DMS53 treated with DMSO at 0.1 percent for 48 hours (cell line): ENCODE measurements around the gene GRIN2A.

ENCODE experiments used
- DNase-seq: peaks from one replicate; lab custom pipeline; 2025; ENCODE audit not compliant: unreplicated experiment; lab: John Stamatoyannopoulos, UW

GRIN2A gene

GRCh38 chr16:10090816-10091215 is 91.4 kb downstream of the GRIN2A start:
- DNase-seq, result no peak

- DNase-seq, result no peak
Measured at GRCh38 chr16:10088380-10088793, 93.8 kb downstream of the GRIN2A start.

- DNase-seq, result no peak
Measured at GRCh38 chr16:10087151-10087550, 95.1 kb downstream of the GRIN2A start.

GRCh38 chr16:10086620-10087019 is 95.6 kb downstream of the GRIN2A start:
- no peak for DNase-seq

GRCh38 chr16:10085078-10085798 is 97.0 kb downstream of the GRIN2A start:
- DNase-seq, result no peak

- DNase-seq, result no peak
Measured at GRCh38 chr16:10083301-10083700, 98.9 kb downstream of the GRIN2A start.

- no peak for DNase-seq
Measured at GRCh38 chr16:10081201-10081940, 100.9 kb downstream of the GRIN2A start.

- DNase-seq, result no peak
Measured at GRCh38 chr16:10080051-10080772, 102.0 kb downstream of the GRIN2A start.

- no peak for DNase-seq
Measured at GRCh38 chr16:10078541-10078949, 103.7 kb downstream of the GRIN2A start.

GRCh38 chr16:10077861-10078260 is 104.4 kb downstream of the GRIN2A start:
- no peak for DNase-seq

GRCh38 chr16:10076037-10076436 is 106.2 kb downstream of the GRIN2A start:
- no peak for DNase-seq

GRCh38 chr16:10070591-10070990 is 111.6 kb downstream of the GRIN2A start:
- DNase-seq, result no peak

GRCh38 chr16:10069374-10069773 is 112.9 kb downstream of the GRIN2A start:
- DNase-seq, result no peak

- DNase-seq, result no peak
Measured at GRCh38 chr16:10067835-10068234, 114.4 kb downstream of the GRIN2A start.

- DNase-seq, result no peak
Measured at GRCh38 chr16:10067406-10067805, 114.8 kb downstream of the GRIN2A start.

GRCh38 chr16:10065019-10065418 is 117.2 kb downstream of the GRIN2A start:
- no peak for DNase-seq

- DNase-seq, result no peak
Measured at GRCh38 chr16:10048850-10049249, 133.4 kb downstream of the GRIN2A start.

GRCh38 chr16:10045947-10046346 is 136.3 kb downstream of the GRIN2A start:
- no peak for DNase-seq

GRCh38 chr16:10045291-10045775 is 136.9 kb downstream of the GRIN2A start:
- DNase-seq, result no peak

GRCh38 chr16:10040136-10041080 is 141.8 kb downstream of the GRIN2A start:
- no peak for DNase-seq
